SIG-M5 treated with dmso at 0.1 percent for 504 hours (cell line): ENCODE data around the gene NIP7.
"Not testable (repeated sequence)": the region's sequence is repeated elsewhere in the genome, so short reads cannot be mapped to it uniquely, and the experiment has no call there.

Experiments
- DNase-seq: peaks from one replicate; lab custom pipeline; 2025; ENCODE audit not compliant: unreplicated experiment; lab: John Stamatoyannopoulos, UW

Gene NIP7

DNA sequence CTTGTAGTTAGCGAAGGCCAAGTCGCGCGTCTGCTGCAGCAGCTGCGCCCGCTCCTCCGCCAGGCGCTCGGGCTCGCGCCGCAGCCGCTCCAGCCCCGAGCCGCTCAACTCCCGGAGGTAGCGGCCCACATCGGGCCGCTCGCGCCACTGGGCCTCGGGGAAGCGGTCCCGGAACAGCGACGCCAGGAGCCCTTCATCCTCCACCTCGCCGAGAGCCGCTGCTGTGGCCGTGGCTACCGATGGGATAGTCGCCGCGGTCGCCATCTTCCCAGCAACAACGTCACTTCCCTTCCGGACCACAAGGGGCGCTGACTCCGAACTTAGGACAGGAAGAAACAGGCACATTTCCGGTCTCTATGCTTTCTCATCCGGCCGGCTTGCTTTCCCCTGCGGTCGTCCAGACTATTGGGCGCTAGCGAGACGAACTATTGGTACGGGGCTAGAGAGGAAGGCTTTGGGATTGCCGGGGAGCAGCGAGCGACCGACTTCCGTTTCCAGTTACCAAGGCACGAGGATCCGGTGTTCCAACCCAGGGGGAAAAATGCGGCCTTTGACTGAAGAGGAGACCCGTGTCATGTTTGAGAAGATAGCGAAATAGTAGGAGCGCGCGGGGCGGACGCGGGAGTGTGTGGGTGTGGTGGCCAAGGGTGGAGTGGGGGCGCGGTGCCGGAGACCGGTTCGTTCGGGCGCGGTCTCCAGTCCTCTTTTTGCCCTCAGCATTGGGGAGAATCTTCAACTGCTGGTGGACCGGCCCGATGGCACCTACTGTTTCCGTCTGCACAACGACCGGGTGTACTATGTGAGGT is at the start of gene NIP7, which contains the start of gene COG8:
TSS of gene NIP7 (plus strand) at position 484 of the 806 bp plus-strand sequence. CDS start at position 542, 58 bp downstream.
TSS of gene COG8 (minus strand) at position 276 of the 806 bp plus-strand sequence. CDS start at position 264, 12 bp downstream.
- peak; percentile 99 for DNase-seq

DNA sequence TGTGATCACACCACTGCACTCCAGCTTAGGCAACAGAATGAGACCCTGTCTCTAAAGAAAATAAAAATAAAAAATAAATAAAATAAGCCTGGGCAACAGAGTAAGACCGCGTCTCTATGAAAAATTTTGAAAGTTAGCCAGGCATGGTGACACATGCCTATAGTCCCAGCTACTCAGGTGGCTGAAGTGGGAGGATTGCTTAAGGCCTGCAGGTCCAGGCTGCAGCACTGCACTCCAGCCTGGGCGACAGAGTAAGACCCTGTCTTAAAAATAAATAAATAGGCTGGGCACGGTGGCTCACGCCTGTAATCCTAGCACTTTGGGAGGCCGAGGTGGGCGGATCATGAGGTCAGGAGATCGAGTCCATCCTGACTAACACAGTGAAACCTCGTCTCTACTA is 47.9 kb upstream of the NIP7 start:
- not testable (repeated sequence) for DNase-seq

DNA sequence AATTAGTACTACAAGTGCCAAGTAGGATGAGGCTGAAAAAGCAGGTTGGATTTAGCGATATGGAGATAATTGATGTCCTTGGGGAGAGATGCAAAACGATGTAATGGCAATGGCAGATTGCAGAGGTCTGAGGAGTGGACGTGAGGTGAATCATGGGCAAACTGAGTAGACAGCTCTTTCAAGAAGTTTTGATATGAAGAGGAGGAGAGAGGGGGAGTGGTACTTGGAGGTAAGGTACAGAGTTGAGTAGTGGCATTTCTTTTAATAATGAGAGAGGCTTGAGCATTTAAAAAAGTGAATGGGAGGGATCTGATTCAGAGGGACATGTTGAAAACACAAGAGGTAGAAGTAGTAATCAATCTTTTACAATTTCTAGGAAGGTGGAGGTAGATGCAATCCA is 46.2 kb upstream of the NIP7 start:
- DNase-seq = no peak

DNA sequence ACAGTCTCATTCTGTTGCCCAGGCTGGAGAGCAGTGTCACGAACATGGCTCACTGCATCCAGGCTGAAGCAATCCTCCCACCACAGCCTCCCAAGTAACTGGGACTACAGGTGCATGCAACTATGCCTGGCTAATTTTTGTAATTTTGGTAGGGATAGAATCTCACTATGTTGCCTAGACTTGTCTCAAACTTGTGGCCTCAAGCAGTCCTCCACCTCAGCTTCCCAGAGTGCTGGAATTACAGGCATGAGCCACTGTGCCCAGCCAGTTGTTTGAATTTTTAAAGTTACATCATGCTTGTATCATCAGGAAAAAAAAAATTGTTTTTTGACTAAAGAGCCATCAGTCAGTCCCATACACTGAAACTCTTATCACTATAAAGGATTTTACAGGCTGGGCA is 45.5 kb upstream of the NIP7 start:
- no peak for DNase-seq

DNA sequence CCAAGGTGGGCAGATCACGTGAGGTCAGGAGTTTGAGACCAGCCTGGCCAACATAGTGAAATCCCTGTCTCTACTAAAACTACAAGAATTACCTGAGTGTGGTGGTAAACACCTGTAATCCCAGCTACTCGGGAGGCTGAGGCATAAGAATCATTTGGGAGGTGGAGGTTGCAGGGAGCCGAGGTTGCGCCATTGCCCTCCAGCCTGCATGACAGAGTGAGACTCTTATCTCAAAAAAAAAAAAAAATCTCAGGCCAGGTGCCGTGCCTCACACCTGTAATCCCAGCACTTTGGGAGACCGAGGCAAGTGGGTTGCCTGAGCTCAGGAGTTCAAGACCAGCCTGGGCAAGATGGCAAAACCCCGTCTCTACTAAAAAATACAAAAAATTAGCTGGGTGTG is 42.8 kb upstream of the NIP7 start:
- DNase-seq = not testable (repeated sequence)

DNA sequence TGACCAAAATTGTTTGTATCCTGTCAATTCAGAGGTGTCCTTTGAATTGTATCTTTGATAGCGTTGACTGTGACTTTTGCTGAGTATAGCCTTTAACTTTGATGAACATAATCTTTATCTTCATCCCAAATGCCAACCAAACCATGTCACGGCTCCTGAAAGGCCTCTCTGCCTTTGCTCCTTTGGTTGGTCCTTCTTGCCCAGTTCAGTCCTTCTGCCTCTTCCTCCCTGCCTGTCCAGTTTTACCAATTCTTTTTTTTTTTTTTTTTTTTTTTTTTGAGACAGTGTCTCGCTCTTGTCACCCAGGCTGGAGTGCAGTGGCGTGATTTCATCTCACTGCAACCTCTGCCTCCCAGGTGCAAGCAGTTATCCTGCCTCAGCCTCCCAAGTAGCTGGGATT is 41.3 kb upstream of the NIP7 start:
- no peak for DNase-seq

DNA sequence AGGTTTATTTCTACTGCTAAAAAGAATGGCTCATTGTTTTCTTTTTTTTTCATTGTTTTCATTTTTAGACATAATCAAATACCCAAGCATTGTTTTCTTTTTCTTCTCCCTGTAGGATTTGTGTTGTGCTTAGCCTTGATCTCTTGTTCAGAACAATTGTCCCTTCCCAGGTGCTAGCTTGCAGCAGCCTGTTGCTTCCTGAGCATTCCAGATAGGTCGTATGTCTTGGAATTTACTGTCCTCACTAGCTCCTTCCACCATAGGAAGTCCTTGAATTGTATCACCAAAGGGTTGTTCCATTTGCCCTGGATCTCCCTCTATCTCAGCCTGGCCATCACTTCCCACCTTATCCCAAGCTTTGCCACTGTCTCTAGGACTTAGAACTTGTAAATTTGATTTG is 38.4 kb upstream of the NIP7 start:
- DNase-seq = no peak

DNA sequence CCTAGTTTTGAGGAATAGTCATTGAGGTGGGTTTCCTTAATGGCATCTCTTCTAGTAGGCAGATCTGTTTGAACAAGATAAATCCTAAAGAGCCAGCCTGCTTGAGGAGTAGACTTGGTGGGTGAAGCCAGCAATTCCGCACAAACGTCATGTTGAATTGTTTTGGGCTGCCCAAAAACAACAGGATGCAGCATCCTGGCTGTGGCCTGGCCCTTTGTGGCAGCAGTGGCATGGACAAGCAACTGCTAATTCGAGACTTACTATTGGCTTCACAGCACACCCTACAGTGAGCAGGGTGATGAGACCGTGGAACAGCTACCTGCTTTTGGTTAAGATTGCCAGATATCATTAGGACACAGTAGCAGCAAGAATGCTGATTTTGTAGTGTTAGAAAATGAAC is 37.7 kb upstream of the NIP7 start:
- DNase-seq = no peak

DNA sequence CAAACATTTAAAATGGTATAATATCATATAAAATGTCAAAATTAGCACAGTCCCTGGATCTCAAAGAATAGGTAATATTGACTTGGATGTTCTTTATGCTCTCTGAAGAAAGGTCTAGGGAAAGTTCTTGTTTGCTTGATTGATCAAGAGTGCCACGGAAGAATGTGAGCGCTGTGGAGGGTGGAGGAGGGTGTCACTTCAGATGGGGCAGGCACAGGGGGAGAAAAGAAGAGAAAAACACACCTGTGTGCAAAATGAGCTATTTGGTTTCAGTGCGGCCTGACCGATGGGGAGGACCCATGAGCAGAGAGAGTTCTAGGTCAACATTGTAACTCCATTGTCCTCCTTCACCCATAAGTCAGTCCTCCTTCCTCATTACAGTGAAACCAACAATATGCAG is 37.3 kb upstream of the NIP7 start:
- DNase-seq = no peak

DNA sequence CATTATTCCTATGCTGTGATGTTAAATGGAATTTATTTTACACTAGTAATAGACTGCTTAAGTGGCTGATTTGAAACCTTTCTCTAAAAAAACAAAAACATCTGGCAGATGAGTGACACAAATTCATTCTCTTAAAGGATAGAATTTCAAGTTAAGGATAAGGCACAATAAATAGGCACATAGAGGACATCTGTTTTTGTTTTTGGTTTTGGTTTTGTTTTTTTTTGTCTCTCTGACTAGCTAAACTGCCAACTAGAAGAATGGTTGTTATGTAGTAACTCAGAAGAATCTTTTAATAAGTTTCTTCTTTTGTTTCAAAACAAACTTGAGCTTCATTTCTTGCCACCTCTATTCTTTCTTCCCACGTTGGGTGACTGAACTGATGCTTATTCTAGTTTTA is 33.5 kb upstream of the NIP7 start:
- DNase-seq = no peak

DNA sequence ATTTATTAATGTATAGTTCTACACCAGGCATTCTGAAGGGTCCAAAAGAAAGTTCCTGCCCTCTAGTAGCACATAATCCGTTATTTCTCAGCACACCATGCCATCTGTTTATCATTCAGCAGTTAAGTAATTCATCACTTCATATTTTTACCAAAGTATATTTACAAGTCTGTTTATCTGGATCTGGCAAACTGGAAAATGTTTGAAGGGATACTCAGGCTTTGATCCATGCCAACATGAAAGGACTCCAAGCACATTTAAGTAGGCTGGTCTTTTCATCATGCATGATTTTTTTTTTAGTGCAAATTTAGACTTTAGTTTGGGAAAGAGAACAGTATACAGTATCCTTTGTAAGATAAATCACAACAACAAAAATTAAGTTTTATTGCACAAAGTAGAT is 32.5 kb upstream of the NIP7 start:
- DNase-seq = no peak

DNA sequence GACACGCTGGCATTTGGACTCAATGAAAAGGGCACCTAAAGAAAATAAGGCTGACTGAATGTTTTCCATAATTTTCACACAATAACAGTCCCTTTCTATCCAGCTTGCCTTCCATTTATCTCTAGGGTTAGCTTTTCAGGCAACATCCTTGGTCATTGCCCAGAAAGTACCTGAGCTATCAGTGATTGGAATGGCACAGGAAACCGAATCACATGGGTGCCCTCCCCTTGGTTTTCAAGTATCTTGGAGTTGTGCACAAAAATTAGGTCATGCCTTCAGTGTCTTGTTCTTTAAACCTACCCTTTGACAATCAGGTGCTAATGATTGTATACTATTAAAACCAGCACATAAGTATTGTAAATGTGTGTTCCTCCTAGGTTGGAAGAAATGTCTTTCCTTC is 31.7 kb upstream of the NIP7 start:
- DNase-seq = no peak

DNA sequence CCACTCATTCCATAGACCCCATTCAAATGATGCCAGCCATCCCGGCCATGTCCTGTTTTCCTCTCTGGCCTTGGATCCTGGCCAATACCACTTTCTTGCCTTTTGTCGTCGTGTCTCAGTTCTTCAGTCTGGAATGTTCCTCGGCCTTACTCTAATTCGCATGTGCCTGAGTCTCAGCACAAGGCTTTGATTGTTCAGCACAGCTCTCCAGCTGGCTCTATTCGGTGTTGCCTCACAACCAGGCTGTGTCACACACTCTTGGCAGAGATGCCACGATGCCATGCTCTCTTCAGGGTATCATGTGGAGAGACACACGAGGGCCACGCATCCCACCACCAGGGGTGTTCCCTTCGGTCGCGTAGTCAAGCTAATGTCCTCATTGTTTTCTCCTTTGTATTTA is 30.3 kb upstream of the NIP7 start:
- DNase-seq = no peak

DNA sequence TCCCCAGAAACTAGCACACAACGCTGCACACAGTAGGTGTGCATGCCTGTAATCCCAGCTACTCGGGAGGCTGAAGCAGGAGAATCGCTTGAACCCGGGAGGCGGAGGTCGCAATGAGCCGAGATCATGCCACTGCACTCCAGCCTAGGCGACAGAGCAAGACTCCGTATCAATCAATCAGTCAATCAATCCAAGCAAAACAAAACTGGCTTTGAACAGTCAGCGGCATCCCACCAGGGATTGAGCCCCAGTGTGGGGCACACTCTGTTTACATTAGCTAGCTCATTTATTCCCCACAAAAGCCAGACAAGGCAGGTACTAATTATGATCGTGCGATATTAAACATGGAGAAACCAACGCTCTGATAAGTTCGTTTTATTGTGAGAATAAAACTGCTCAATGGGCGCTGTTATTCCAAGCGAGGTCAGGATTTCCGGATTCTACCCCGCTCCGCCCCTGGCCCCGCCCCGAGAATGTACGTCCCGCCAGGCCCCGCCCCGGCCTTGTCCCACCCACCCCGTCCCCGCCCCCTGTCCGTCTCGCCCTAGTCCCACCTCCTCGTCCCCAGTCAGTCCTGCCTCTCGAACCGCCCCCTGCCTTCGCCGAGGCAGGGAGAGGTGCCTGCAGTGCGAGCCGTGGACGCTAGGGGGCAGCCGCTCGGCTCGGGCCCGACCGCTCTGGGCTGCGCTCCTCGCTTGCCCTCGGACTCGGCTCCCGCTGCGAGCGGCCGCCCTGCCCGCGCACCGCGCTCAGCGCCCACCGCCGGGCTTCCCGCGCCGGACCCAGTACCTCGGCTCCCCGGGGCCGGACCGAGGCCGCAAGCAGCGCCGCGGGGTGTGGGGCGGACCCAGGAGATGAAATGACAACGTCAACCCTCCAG is 28.7 kb upstream of the NIP7 start, which contains the start of gene VPS4A:
TSS of gene VPS4A (plus strand) at position 698 of the 880 bp plus-strand sequence. CDS start at position 860, 162 bp downstream.
- DNase-seq = peak; percentile 93

DNA sequence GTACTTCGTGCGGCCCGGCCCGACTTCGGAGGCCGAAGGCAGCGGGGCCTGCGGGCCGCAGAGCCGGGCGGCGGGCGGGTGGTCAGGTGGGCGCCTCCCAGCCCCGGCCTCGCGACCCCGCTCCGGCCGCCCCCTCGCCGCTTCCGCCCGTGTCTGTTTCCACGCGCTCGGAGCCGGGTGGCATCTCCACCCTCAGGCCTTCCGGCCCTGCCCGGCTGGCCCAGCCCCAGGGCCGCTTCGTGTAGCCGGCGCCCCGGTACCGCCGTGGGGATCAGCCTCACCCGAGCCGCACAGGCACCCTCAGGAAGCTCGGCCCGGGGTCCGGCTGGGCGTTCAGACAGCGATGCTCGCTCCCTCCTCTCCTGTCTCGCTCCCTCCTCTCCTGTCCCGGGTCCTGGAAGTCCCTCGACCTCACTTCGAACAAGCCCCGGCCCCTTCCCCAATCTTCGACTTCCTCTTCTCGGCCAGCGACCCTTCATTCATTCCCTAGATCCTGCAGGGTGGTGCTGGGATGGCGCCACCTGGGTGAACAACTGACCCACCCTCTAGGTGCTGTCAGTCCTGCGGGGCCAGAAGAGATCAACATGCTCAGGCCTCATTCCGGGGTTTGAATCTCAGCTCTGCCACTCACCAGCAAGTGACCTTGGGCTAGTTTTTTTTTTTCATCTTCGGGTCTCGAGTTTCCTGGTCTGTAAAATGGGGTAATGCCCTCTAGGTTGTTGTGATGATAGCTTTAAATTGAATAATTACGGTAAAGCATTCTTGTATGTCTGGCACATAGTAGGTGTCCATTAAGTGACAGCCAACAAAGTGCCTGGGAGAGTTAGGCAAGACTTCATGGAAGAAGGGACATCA is 27.8 kb upstream of the NIP7 start:
- DNase-seq = no peak

DNA sequence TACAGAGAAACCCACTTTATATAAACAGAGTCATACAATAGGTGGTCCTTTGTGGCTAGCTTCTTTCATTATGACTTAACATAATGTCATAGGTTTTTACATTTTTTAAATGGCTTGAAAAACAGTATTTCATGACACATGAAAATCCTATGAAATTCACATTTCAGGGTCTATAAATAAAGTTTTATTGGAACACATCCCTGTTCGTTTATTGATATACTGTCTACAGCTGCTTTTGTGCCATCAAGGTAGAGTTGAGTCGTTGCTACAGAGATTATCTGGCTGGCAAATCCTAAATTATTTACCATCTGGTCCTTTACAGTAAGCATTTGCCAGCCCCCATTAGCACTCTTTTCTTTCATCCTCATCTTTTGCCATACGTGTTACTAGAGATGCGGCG is 26.1 kb upstream of the NIP7 start:
- no peak for DNase-seq

DNA sequence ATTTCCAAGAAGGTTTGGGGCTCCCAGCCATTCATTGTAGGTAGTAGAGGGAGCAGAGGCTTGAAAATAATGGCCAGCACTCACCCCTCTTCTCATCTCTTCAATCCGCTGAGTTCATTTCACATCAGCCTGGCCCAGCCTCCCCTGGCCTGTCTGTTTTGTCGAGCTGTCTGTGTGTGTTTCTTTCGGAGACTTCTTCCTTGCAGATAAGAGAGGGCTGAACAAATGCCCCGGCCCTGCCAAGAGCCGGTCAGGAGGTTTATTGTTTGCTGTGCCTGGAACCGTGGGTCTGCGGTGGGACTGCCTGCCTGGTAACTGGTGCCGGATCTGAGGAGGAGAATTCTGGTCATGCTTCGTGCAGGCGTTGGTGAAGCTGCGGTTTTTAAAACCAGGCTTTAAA is 25.0 kb upstream of the NIP7 start:
- DNase-seq = no peak

DNA sequence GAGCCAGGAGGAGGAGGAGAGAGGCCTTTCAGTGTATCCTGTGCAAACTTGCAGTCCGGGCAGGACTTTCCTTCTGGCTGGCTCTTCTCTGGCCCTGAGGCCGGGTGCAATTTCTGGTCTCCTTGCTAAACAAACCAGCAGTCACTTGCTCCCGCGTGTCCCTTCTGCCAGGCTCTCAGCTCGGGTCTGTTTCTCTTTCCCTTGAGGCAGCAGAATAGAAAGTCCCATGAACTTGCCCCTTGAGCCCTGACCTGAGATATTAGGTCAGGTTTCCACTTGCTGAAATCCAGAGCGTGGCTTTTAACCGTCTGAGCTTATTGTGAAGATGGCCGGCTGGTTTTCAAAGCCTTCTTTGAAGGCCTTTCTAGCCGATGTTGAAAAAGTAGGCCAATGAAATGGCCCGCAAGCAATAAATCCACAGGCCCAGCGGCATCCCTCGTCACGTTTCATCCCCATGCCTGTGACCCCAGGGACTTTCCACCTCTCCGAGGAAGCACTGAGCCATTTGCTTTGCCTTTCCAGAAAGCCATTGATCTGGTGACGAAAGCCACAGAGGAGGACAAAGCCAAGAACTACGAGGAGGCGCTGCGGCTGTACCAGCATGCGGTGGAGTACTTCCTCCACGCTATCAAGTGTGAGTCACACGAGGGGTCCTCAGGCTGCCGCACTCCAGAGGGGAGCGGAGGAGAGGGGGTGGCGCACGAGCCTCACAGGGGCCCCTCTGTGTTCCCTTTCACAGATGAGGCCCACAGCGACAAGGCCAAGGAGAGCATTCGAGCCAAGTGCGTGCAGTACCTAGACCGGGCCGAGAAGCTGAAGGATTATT is 23.9 kb upstream of the NIP7 start:
- peak; percentile 29 for DNase-seq

DNA sequence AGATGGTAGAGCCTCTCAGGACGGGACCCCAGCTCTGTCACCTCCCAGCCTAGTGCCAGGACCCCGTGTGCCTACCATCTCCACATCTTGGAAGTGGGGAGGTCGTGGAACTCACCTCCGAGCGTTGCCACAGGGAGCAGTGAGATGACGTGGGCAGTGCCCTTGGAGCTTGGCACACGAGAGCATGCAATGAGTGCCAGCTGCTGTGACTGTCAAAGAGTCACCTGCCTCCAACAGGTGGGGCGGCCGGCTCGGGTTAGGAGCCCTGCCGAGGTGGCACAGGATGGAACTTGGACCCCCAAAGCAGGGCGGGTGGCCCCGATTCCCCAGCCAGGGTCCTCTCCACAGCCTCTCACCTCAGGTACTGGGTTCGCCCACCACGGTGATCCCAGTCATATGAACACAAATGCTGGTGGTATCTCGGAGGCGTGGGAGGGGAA is 23.0 kb upstream of the NIP7 start:
- DNase-seq = no peak
